HEK293T (cell line): ENCODE measurements around the gene ISG20L2.

Experiments
- CTCF ChIA-PET: fragments of 350-600 bp; formaldehyde crosslinking; extraction: SDS; loops from one replicate; lab custom pipeline; 2021; ENCODE audit warnings: antibody characterized with exemption, inconsistent platforms; lab: Yijun Ruan, JAX
- POLR2A ChIA-PET: fragments of 350-600 bp; formaldehyde crosslinking; extraction: SDS; loops from one replicate; lab custom pipeline; 2020; ENCODE audit warnings: antibody characterized with exemption, inconsistent platforms; lab: Yijun Ruan, JAX
- DNase-seq: peaks from one replicate; pipeline ENCODE4 v3.0.0; 2012; ENCODE audit warnings: mixed read lengths; ENCODE audit errors: extremely low spot score
- ARNT ChIP-seq: fragments of 450-650 bp; IDR thresholded peaks from 2 replicates; pipeline ENCODE4 v1.6.1; 2017; ENCODE audit warnings: mild to moderate bottlenecking
- BHLHE40 ChIP-seq: fragments of 450-650 bp; IDR thresholded peaks from 2 replicates; pipeline ENCODE4 v1.6.1; 2016; ENCODE audit warnings: mild to moderate bottlenecking, moderate library complexity, borderline replicate concordance
- CTBP1 ChIP-seq: fragments of 450-650 bp; IDR thresholded peaks from 2 replicates; pipeline ENCODE4 v1.6.1; 2016; ENCODE audit warnings: borderline replicate concordance
- ELF4 ChIP-seq: fragments of 450-650 bp; IDR thresholded peaks from 2 replicates; pipeline ENCODE4 v1.6.1; 2017; ENCODE audit warnings: antibody characterized with exemption
- FOXA1 ChIP-seq: fragments of 450-650 bp; IDR thresholded peaks from 2 replicates; pipeline ENCODE4 v1.6.1; 2016; ENCODE audit warnings: mild to moderate bottlenecking
- FOXK2 ChIP-seq: fragments of 450-650 bp; IDR thresholded peaks from 2 replicates; pipeline ENCODE4 v1.6.1; 2016; ENCODE audit warnings: mild to moderate bottlenecking
- FOXM1 ChIP-seq: fragments of 450-650 bp; IDR thresholded peaks from 2 replicates; pipeline ENCODE4 v1.6.1; 2017; ENCODE audit warnings: mild to moderate bottlenecking, borderline replicate concordance
- HDGF ChIP-seq: fragments of 450-650 bp; IDR thresholded peaks from 2 replicates; pipeline ENCODE4 v1.6.1; 2017; ENCODE audit warnings: antibody characterized with exemption, borderline replicate concordance
- L3MBTL2 ChIP-seq: fragments of 450-650 bp; conservative IDR thresholded peaks from 2 replicates; pipeline ENCODE4 v1.6.1; 2016; ENCODE audit warnings: mild to moderate bottlenecking
- LEF1 ChIP-seq: fragments of 450-650 bp; IDR thresholded peaks from 2 replicates; pipeline ENCODE4 v1.6.1; 2017; ENCODE audit warnings: mild to moderate bottlenecking, borderline replicate concordance
- NFRKB ChIP-seq: fragments of 450-650 bp; IDR thresholded peaks from 2 replicates; pipeline ENCODE4 v1.6.1; 2016; ENCODE audit warnings: mild to moderate bottlenecking, moderate library complexity
- PKNOX1 ChIP-seq: fragments of 450-650 bp; IDR thresholded peaks from 2 replicates; pipeline ENCODE4 v1.6.1; 2016
- SP1 ChIP-seq: fragments of 450-650 bp; IDR thresholded peaks from 2 replicates; pipeline ENCODE4 v1.6.1; 2017
- SUZ12 ChIP-seq: fragments of 450-650 bp; IDR thresholded peaks from 2 replicates; pipeline ENCODE4 v1.6.1; 2016; ENCODE audit warnings: mild to moderate bottlenecking
- TARDBP ChIP-seq: fragments of 450-650 bp; IDR thresholded peaks from 2 replicates; pipeline ENCODE4 v1.6.1; 2016
- ZNF384 ChIP-seq: fragments of 450-650 bp; IDR thresholded peaks from 2 replicates; pipeline ENCODE4 v1.6.1; 2016

Gene ISG20L2

GRCh38 chr1:156751451-156751756, 22.8 kb upstream of the ISG20L2 start, which contains the start of gene HDGF:
Gene HDGF, minus strand, starts transcription at chr1:156751675. Its CDS starts 246 bp downstream, at chr1:156751429.
- ChIA-PET POLR2A (interaction anchor here (0.7 to 4.5 kb wide), 12 partner anchors 10 to 107 kb away, joined by 3 to 80 read pairs (median 6); partner anchors contain the start of genes CRABP2, ISG20L2, METTL25B and MRPL24), CTCF (interaction anchor here (0.6 to 2.2 kb wide), 3 partner anchors 15 to 92 kb away, joined by 3 to 10 read pairs (median 5); partner anchors contain the start of gene PRCC)
- TF ChIP-seq FOXK2, result no peak
- peak; percentile 86 for TF ChIP-seq FOXM1
- TF ChIP-seq BHLHE40, result no peak
- DNase-seq, result no peak

- POLR2A ChIA-PET, result interaction anchor here (0.7 to 4.5 kb wide), 10 partner anchors 9 to 107 kb away, joined by 3 to 80 read pairs (median 6); partner anchors contain the start of genes ISG20L2, METTL25B, MRPL24 and PRCC
- CTCF ChIA-PET, result interaction anchor here (0.6 to 2.2 kb wide), 3 partner anchors 16 to 91 kb away, joined by 3 to 10 read pairs (median 5); partner anchors contain the start of gene PRCC
- DNase-seq, result peak; percentile 48
These were observed 22.3 kb upstream of the ISG20L2 start for GRCh38 chr1:156750711-156751450.

DNA sequence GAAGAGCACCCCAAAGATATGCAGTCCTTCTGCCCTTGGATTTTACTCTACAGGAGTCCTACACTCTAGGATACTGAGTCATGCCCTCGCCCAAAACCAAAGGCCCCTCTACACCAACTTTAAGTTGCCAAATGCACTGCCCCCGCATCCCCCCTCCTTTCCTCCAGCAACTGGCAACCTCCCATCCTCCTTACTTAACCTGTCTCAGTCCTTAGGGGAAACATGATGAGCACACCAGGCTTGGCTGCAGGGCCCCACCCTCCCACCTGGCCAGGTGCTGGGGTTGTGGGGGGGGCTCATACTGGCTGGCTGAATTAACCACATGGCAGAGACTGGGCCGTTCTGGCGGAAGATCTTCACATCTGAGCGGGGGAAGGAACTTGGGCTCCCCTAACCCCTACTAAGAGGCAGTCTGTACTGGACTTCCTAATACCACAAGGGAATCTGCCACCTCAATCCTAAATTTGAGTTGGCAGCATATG, 21.7 kb upstream of the ISG20L2 start:
- ChIA-PET POLR2A (interaction anchor here (1.0 to 4.5 kb wide), 5 partner anchors 9 to 22 kb away, joined by 4 to 80 read pairs (median 33); partner anchors contain the start of genes ISG20L2, METTL25B, MRPL24 and PRCC), CTCF (interaction anchor here (2.2 kb wide), 1 partner anchor 24 kb away, joined by 10 read pairs; no protein-coding TSS in a partner anchor)
- no peak for DNase-seq
- no peak for TF ChIP-seq FOXM1
- no peak for TF ChIP-seq ELF4
- no peak for TF ChIP-seq SP1
- no peak for TF ChIP-seq TARDBP
- TF ChIP-seq HDGF, result no peak
- no peak for TF ChIP-seq LEF1
- no peak for TF ChIP-seq FOXA1
- TF ChIP-seq FOXK2, result no peak
- no peak for TF ChIP-seq ZNF384
- no peak for TF ChIP-seq CTBP1
- TF ChIP-seq NFRKB, result no peak
- TF ChIP-seq L3MBTL2, result no peak
- no peak for TF ChIP-seq BHLHE40
- no peak for TF ChIP-seq ARNT
- TF ChIP-seq PKNOX1, result no peak
- TF ChIP-seq SUZ12, result no peak

More at GRCh38 chr1:156750711-156751450, 22.3 kb upstream of the ISG20L2 start:
- TF ChIP-seq L3MBTL2 (peak; percentile 37; the same call in 1 of the 2 replicates), SP1 (no peak), FOXA1 (no peak), PKNOX1 (no peak), LEF1 (no peak), NFRKB (no peak)

GRCh38 chr1:156749419-156750118, 21.0 kb upstream of the ISG20L2 start:
- DNase-seq, result no peak
- ChIA-PET CTCF (no interaction called here), POLR2A (interaction anchor here (1.0 to 4.5 kb wide), 4 partner anchors 8 to 21 kb away, joined by 4 to 80 read pairs (median 33); partner anchors contain the start of genes ISG20L2, METTL25B, MRPL24 and PRCC)
- TF ChIP-seq FOXA1 (no peak), ELF4 (no peak), ZNF384 (no peak), ARNT (no peak), HDGF (no peak), SUZ12 (no peak), PKNOX1 (no peak), FOXM1 (no peak), NFRKB (no peak)

DNA sequence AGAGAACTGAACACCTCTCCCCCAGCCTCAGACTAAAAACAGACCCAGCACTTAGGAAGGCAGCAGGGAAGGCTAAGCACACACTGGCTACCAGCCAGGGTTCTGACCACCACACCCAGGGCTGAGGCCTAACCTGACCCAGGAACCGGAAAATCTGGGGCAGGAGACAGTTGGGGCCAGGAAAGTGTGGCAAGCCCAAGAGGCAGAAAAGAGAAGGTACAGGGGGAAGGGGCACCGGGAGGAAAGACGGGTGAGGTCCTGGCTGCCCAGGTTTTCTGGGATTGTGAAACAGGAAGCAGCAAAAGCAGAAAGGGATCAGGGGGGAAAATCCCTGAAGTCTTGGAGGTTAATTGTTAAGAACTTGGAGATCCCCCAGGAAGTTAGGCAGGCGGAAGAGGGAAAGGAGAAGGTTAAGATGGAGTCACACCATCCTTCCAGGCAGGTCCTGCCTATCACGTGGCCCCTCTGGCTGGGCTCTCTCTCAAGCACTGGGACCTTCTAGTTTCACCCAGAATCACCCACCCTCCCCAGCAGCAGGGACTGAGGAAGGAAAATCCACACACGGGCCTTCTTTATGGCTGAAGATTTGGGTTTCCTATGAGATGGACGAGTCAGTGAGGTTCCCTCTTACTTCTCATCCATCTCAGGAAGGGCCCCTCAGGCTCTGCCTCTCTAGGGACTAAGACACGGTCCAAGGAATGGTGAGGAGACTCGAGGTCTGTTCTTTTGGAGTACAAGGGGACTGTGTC, 20.3 kb upstream of the ISG20L2 start:
- DNase-seq, result no peak
- ChIA-PET CTCF (interaction anchor here (0.6 kb wide), 1 partner anchor 279 kb away, joined by 3 read pairs; no protein-coding TSS in a partner anchor), POLR2A (interaction anchor here (4.5 kb wide), 2 partner anchors 7 to 18 kb away, joined by 60 to 80 read pairs; partner anchors contain the start of genes MRPL24 and PRCC)
- TF ChIP-seq HDGF (no peak), ZNF384 (no peak), CTBP1 (no peak)
